Central memory CD4-positive, alpha-beta T cell (primary cell): ENCODE measurements around the gene SLCO4C1.

ENCODE experiments used
- DNase-seq: peaks from one replicate; pipeline ENCODE4 v3.0.0; 2022

The SLCO4C1 gene

GRCh38 chr5:102262688-102263087, 33.4 kb downstream of the SLCO4C1 start:
- DNase-seq = no peak

- DNase-seq = no peak
Observed at GRCh38 chr5:102249381-102249780, 46.7 kb downstream of the SLCO4C1 start.

GRCh38 chr5:102243213-102243612, 52.9 kb downstream of the SLCO4C1 start:
- DNase-seq = no peak

DNA sequence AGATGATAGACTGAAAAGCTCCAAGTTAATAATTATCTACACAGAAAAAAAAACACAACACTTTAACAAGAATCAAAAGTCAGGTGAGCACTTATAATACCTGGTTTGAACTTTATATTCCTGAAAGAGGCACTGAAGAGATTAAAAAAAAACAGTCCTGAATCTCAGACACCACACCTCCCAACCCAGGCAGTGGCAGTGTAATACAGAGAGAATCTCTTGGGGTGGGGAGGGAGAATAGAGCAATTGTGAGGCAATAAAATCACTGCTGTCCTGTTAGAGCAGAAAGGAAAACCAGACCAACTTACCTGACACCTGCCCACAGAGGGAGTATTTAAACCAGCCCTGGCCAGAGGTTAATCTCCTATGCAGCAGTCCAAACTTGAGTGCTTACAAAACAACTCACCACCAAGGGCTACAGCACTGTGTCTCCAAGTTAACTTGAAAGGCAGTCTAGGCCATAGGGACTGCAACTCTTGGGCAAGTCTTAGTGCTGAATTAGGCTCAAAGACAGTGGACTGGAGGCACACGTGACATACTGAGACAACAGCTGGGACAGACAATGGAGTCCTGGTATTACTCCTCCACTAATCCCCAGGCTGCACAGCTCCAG, 54.2 kb downstream of the SLCO4C1 start:
- no peak for DNase-seq

DNA sequence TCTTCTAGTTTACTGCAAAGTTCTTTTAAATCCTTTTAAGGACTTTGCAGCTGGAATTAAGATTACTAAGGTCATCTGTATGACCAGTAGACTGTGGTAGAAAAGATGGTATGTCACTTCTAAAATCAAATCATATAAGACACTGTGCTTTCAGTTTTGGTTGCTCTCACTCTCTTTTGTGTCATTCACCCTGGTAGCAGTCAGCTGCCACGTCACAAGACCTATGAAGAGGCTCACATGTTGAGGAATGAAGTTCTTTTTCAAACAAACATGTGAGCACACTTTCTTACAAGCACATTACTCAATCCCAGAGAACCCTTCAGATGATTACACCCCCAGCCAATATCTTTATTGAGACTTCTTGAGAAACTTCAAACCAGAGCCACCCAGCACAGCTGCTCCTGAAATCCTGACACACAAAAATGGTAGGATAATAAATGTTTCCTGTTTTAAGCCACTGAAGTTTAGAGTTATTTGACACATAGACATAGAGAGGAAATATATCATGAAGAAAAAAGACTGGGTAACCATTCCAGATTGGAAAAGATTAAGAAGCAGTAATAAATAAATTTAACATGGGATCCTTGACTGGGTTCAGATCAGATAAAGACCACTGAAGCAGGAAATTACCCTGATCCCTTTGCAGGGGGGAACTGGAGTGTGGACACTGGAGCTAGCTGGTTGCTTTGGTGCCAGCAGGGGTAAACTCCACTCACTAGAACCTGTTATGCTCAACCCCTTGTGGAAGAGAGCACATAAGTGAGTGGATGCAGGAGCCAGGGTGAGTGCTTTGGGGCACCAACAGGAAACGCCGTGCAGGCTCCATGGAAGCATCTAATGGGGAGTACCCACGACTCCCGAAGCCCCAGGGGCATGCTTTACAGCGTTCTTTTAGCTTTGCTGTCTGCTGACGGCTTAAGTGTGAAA, 64.1 kb downstream of the SLCO4C1 start:
- DNase-seq = no peak

DNA sequence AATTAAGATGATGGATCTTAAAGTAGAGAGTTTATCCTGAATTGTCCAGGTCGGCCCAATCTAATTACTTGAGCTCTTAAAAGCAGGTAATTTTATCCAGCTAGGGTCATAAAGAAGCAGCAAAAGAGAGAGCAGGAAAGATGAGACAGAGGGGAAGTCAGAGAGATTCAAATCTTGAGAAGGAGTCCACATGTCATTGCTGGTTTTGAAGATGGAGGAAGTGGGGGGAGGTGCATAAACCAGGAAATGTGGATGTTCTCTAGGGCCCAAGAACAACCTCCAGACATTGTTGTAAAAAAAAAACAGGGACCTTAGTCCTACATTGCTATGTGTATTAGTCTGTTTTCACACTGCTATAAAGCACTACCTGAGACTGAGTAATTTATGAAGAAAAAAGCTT, 66.4 kb downstream of the SLCO4C1 start:
- no peak for DNase-seq

GRCh38 chr5:102226321-102226720, 69.8 kb downstream of the SLCO4C1 start:
- no peak for DNase-seq

DNA sequence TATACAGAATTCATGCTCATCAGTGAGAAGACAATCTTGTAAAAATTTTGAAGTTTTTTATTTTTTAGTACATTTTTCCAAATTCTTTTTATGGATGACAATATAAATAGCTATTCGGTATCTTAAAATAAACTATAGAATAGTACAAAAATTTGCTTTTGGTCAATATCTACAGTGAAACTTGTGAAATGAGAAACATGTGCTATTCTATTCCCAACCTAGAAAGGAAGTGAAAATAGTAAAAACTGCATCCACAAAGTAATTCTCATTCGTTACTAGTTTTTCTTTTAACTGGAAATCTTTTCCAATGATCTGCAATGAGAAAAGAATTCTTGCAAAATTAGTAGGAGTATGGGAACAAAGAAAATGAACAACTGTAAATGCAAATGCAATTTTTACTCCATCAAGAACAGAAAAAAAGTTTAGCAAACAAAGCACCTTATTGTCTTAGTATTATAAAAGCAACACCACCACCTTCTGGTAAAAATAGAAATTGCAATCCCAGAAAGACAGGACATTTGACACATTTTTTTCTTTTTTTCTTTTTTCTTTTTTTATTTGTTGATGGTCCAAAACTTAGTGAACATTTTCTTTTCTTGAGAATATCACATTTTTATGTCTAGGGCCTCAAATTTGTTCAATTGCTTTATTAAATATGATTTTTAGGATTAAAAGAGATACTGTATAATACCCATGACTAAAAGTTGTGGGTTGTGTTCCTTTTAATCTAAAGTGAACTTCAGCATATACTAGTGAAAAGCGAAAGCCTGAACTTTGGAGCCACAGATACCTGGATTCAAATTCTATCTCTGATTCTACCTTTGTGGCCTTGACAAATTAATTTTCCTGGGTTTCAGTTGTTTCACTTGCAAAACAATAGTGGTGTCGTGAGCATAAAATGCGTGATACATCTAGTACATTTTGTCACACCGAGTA, 72.3 kb downstream of the SLCO4C1 start:
- DNase-seq = peak; percentile 8

DNA sequence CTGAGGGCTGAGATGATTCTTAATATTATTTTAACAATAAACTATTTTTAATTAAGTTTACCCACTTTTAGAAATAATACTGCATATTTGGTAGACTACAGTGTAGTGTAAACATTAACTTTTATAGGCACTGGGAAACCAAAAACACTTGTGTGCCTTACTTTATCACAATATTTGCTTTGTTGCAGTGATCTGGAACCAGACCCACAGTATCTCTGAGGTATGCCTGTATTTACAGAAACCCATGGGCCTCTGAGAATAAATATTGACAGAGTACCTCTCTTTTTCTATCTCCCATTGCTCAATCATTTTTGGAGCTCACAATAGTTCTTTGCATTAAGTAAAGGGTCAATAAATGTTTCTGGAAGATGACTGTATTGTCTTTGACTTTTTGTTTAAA, 73.3 kb downstream of the SLCO4C1 start:
- DNase-seq = no peak

GRCh38 chr5:102221949-102222348, 74.1 kb downstream of the SLCO4C1 start:
- DNase-seq = no peak

- DNase-seq = no peak
Observed at GRCh38 chr5:102218159-102218558, 77.9 kb downstream of the SLCO4C1 start.

GRCh38 chr5:102216678-102217077, 79.4 kb downstream of the SLCO4C1 start:
- no peak for DNase-seq

DNA sequence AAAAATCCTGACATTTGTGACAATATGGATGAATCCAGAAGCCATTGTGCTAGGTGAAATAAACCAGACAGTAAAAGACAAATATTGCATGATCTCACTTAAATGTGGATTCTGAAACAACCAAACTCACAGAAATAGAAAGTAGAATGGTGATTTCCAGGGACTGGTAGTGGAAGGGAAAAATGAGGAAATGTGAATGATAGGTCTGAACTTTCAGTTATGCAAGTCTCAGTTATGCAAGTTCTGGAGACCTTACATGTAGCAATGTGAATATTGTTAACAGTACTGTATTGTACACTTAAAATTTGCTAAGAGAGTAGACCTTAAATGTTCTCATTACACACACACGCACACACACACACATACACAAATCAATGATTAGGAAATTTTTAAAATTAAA, 84.9 kb downstream of the SLCO4C1 start:
- no peak for DNase-seq

- DNase-seq = no peak
Observed at GRCh38 chr5:102200861-102201260, 95.2 kb downstream of the SLCO4C1 start.

GRCh38 chr5:102196481-102196880, 99.6 kb downstream of the SLCO4C1 start:
- no peak for DNase-seq
